Sigmoid colon (tissue), 7 donors: ENCODE measurements around the gene SARM1. TPM values are rescaled to one million over a fixed set of nuclear protein-coding genes. Genes with fewer than 3 reads are reported as not detected.

Source experiments
- DNase-seq: peaks from one replicate; pipeline ENCODE4 v3.0.0-alpha.2; 2019
- H3K27ac ChIP-seq, 4 donors: fragments of 200-600 bp; sonication (generic); one replicate each; pipeline ENCODE4 v1.5.1; 2016 to 2019; ENCODE audit warnings: mild to moderate bottlenecking in 1 of 4
- H3K27me3 ChIP-seq, 3 donors: fragments of 200-600 bp; sonication (generic); one replicate each; pipeline ENCODE4 v1.5.1; 2019; ENCODE audit warnings: mild to moderate bottlenecking in 1 of 3
- H3K36me3 ChIP-seq, 4 donors: fragments of 200-600 bp; sonication (generic); one replicate each; pipeline ENCODE4 v1.5.1; 2016 to 2019
- H3K4me1 ChIP-seq, 4 donors: fragments of 200-600 bp; sonication (generic); one replicate each; pipeline ENCODE4 v1.5.1; 2017 to 2019
- H3K4me3 ChIP-seq, 4 donors: fragments of 200-600 bp; sonication (generic); one replicate each; pipeline ENCODE4 v1.5.1; 2017 to 2019; ENCODE audit warnings: mild to moderate bottlenecking in 2 of 4, moderate library complexity in 1 of 4
- H3K9me3 ChIP-seq, 4 donors: fragments of 200-600 bp in 3 of 4; sonication (generic) in 3 of 4; one replicate each; pipeline versions ENCODE4 v1.5.1 to v1.6.1; 2013 to 2019
- CTCF ChIP-seq, 4 experiments: fragments of 450-650 bp in 3 of 4; fragments of 200-600 bp in 1 of 4; IDR thresholded peaks; one replicate each; pipeline ENCODE4 v1.5.1; 2016 to 2019; ENCODE audit warnings: antibody characterized with exemption in 4 of 4, mild to moderate bottlenecking in 3 of 4, moderate library complexity in 2 of 4
- EP300 ChIP-seq, 4 donors: sonication (generic); formaldehyde crosslinking; IDR thresholded peaks; one replicate each; pipeline ENCODE4 v1.6.1; 2017; ENCODE audit warnings: antibody characterized with exemption in 4 of 4
- POLR2A ChIP-seq, 2 donors: fragments of 450-650 bp; IDR thresholded peaks; one replicate each; pipeline ENCODE4 v1.6.1; 2016; ENCODE audit warnings: antibody characterized with exemption in 2 of 2, mild to moderate bottlenecking in 2 of 2, moderate library complexity in 2 of 2
- POLR2AphosphoS5 ChIP-seq, 4 donors: sonication (generic); formaldehyde crosslinking; IDR thresholded peaks; one replicate each; pipeline ENCODE4 v1.6.1; 2017; ENCODE audit warnings: antibody characterized with exemption in 4 of 4
- WGBS, 2 donors: extraction: QIAGEN DNeasy Blood & Tissue Kit; methylation state at CpG; one replicate each; pipeline ENCODE4 v1.1.7; 2013; 5-methylcytosine and 5-hydroxymethylcytosine counted together
- intact Hi-C: fragments of 100-400 bp; cut with DNase I; formaldehyde crosslinking; loops from one replicate; pipeline ENCODE4 v1.15.1; 2023
- polyA plus RNA-seq, 3 donors: library from polyadenylated mRNA; stranded (reverse); fragments of 200-250 nt; gene quantifications; one replicate each; pipeline ENCODE4 v1.2.3, GENCODE V29; 2013
- total RNA-seq, 4 donors: library from RNA; depleted of rRNA; stranded (reverse); fragments of >200 nt; gene quantifications; one replicate each; pipeline ENCODE4 v1.1.0, GENCODE V29; 2016
- donor health status: healthy with polysubstance abuse.
- donor health status: Bipolar disorder and iron deficiency.
- donor health status: healthy.

The SARM1 gene
- total and polyA plus RNA-seq, 7 donors = 3.5 to 13.3 (median 8.6) TPM

- Histone ChIP-seq H3K36me3 (peaks cover 45 to 99% (median 66%) of the 10 kb centered on the region in 4 donors), H3K9me3 (no peaks in the 10 kb centered on the region), H3K4me1 (peaks cover 0 to 11% (median 0%) of the 10 kb centered on the region in 4 donors), H3K27me3 (no peaks in the 10 kb centered on the region), H3K4me3 (no peak overlapping the region), H3K27ac (peak overlapping the region in 2 of 4 donors; percentile 24 to 40)
- TF ChIP-seq POLR2A (IDR thresholded peaks at IDR 0.05) (no peak), EP300 (IDR thresholded peaks at IDR 0.05) (no peak), CTCF (IDR thresholded peaks at IDR 0.05) (no peak), POLR2AphosphoS5 (IDR thresholded peaks at IDR 0.05) (no peak)
- no peak for DNase-seq
- 73 to 77% methylated on average over 7 of the region's 7 CpGs for WGBS, 2 donors
- intact Hi-C loops = no loop called here
Observed at GRCh38 chr17:28346746-28347246, 24.7 kb upstream of the SARM1 start.

GRCh38 chr17:28347261-28347891 lies 24.1 kb upstream of the SARM1 start:
- intact Hi-C loops = no loop called here
- no peaks in the 10 kb centered on the region for H3K27me3 ChIP-seq
- peak overlapping the region in 2 of 4 donors; percentile 24 to 40 for H3K27ac ChIP-seq
- peaks cover 0 to 11% (median 0%) of the 10 kb centered on the region in 4 donors for H3K4me1 ChIP-seq
- WGBS, 2 donors = 92% methylated on average over 8 of the region's 8 CpGs
- TF ChIP-seq CTCF (IDR thresholded peaks at IDR 0.05) (no peak), POLR2AphosphoS5 (IDR thresholded peaks at IDR 0.05) (no peak), POLR2A (IDR thresholded peaks at IDR 0.05) (no peak), EP300 (IDR thresholded peaks at IDR 0.05) (no peak)
- H3K36me3 ChIP-seq = peaks cover 42 to 97% (median 63%) of the 10 kb centered on the region in 4 donors
- DNase-seq = no peak
- no peak overlapping the region for H3K4me3 ChIP-seq
- no peaks in the 10 kb centered on the region for H3K9me3 ChIP-seq

DNA sequence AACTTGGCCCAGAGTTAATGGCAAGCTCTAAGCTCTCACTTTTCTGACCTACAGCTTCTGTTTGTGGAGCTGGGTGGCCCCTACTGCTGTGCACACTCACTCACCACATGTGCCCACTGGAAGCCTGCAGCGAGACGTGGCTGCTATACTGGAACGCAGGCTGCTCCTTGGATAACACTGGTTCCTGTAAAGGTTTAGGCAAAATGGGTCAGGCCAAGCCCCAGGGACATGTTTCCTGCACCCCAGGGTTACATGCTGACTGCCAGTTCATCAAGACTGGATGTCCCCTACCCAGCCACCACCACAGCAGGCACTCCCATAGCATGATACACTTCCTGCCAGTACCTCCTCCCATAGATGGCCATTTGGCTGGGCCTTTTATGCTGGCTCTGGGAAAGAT lies 22.5 kb upstream of the SARM1 start:
- WGBS, 2 donors = 80 to 95% methylated on average over 3 of the region's 3 CpGs
- TF ChIP-seq EP300 (IDR thresholded peaks at IDR 0.05) = no peak
- no peak for TF ChIP-seq POLR2A (IDR thresholded peaks at IDR 0.05)
- TF ChIP-seq POLR2AphosphoS5 (IDR thresholded peaks at IDR 0.05) = no peak
- no peak for TF ChIP-seq CTCF (IDR thresholded peaks at IDR 0.05)
- intact Hi-C loops = no loop called here
- Histone ChIP-seq H3K36me3 (peaks cover 53 to 97% (median 66%) of the 10 kb centered on the region in 4 donors), H3K4me3 (no peak overlapping the region), H3K27ac (no peak overlapping the region), H3K27me3 (no peaks in the 10 kb centered on the region), H3K4me1 (peaks cover 0 to 11% (median 0%) of the 10 kb centered on the region in 4 donors), H3K9me3 (no peaks in the 10 kb centered on the region)
- DNase-seq = no peak

- intact Hi-C loops = loop anchor here (10.0 kb wide), 1 partner anchor 455 kb away; the partner anchor contains the start of gene LYRM9
- H3K27ac ChIP-seq = no peak overlapping the region
Observed at GRCh38 chr17:28350271-28350670, 21.2 kb upstream of the SARM1 start.

More at GRCh38 chr17:28350271-28350670, 21.2 kb upstream of the SARM1 start:
- no peak for TF ChIP-seq EP300 (IDR thresholded peaks at IDR 0.05)
- no peak for TF ChIP-seq POLR2AphosphoS5 (IDR thresholded peaks at IDR 0.05)
- TF ChIP-seq CTCF (IDR thresholded peaks at IDR 0.05) = no peak
- TF ChIP-seq POLR2A (IDR thresholded peaks at IDR 0.05) = no peak
- Histone ChIP-seq H3K4me3 (no peak overlapping the region), H3K27me3 (no peaks in the 10 kb centered on the region), H3K4me1 (peaks cover 0 to 11% (median 3%) of the 10 kb centered on the region in 4 donors), H3K9me3 (no peaks in the 10 kb centered on the region), H3K36me3 (peaks cover 47 to 93% (median 65%) of the 10 kb centered on the region in 4 donors)
- no peak for DNase-seq
- 95% methylated on average over 7 of the region's 7 CpGs for WGBS, 2 donors
